HG03064 (cell line): Measurements from ENCODE around the gene ENDOD1.

Experiments
- ATAC-seq: cut with Tn5 transposase; IDR thresholded peaks from one replicate; pipeline ENCODE4 v1.9.1; 2021; ENCODE audit warnings: low read depth; ENCODE audit not compliant: unreplicated experiment

Gene ENDOD1

DNA sequence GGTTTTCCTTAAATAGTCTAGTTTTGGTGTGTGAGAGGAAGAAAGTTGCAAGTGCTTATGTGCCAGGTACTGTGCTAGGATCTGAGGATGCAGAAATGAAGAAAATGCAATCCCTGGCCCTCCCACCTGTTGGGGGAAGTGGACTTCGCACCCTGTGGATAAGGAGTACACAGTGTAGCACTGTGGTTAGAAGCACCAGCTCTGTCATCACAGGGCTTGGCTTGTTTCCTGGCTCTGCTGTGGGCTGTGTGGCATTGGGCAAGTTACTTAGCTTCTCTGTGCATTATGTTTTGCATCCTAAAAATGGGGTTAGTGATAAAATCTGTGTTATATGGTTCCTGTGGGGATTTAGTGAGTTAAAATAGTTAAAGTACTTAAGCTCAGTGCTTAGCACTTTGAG lies 68.2 kb downstream of the ENDOD1 start:
- no peak for ATAC-seq

DNA sequence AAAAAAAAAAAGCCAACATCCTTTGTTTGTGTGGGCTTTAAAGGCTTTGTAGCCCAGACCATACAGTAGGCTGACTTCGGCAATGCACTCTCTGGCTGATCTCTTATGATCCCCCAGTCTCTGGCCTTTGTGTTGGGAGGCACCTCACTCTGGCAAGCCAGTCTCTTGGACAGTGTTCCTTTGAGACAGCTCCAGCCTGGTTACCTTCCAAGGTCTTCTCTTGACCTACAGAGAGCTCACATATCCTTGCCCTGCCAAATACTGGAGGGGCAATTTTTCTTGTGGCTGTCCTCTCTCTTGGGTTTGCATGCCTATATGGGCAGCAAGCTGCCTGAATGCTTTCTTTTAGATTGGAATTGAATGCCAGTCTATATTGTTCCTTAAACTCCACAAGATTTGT lies 71.6 kb downstream of the ENDOD1 start:
- ATAC-seq: no peak

GRCh38 chr11:95163106-95163505 lies 73.5 kb downstream of the ENDOD1 start:
- ATAC-seq: no peak

DNA sequence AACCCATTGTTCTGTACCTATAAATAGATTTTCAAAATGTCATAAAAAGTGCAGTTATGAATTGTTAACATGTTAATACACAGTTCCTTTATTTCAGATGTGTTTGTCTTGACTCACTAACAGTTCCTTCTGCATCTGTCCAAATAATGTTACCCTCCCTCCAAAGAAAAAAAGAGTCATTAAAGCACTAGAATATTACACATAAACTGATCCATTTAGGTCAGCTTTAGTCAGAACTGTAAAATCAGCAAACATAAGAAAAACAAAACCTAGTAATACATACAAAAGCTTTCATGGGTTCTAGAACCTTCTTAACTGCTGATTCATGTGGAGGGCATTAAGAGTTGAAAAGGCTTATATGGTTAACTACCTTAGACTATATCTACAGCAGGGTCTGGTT lies 76.0 kb downstream of the ENDOD1 start:
- ATAC-seq: no peak

GRCh38 chr11:95166781-95167180 lies 77.1 kb downstream of the ENDOD1 start:
- no peak for ATAC-seq

- no peak for ATAC-seq
Observed at GRCh38 chr11:95170294-95170693, 80.6 kb downstream of the ENDOD1 start.

GRCh38 chr11:95175818-95176380 lies 86.3 kb downstream of the ENDOD1 start:
- ATAC-seq: no peak
